H1 (cell line): Measurements from ENCODE around the gene ATP8B3. TPM values are rescaled to one million over a fixed set of nuclear protein-coding genes. Genes with fewer than 3 reads are reported as not detected.

Experiments used
- CTCF ChIP-seq, 3 experiments: IDR thresholded peaks; 1 replicate in 2 of 3; 2 replicates in 1 of 3; pipeline versions ENCODE4 v1.5.1 to v1.6.1; 2011; ENCODE audit warnings: low read length in 3 of 3, mild to moderate bottlenecking in 3 of 3, inconsistent platforms in 2 of 3, low read depth in 1 of 3, moderate library complexity in 1 of 3; ENCODE audit not compliant: insufficient read depth in 1 of 3; ENCODE audit errors: control extremely low read depth in 1 of 3
- JUND ChIP-seq: IDR thresholded peaks from 2 replicates; pipeline ENCODE4 v1.6.1; 2011; ENCODE audit warnings: mild to moderate bottlenecking, improper control_type of control experiment, low read length
- PHF8 ChIP-seq: fragments of 200-600 bp; sonication (generic); conservative IDR thresholded peaks from 2 replicates; pipeline ENCODE4 v1.7.1; 2012; ENCODE audit warnings: low read depth, mild to moderate bottlenecking, inconsistent platforms, low read length, moderate library complexity
- POLR2A ChIP-seq, 2 experiments: IDR thresholded peaks; 1 replicate in 1 of 2; 2 replicates in 1 of 2; pipeline ENCODE4 v1.6.1; 2011; ENCODE audit warnings: low read depth in 2 of 2, low read length in 2 of 2, mild to moderate bottlenecking in 2 of 2; ENCODE audit errors: control extremely low read depth in 1 of 2
- RBBP5 ChIP-seq: IDR thresholded peaks from 2 replicates; pipeline ENCODE4 v1.7.1; 2012; ENCODE audit warnings: low read depth, mild to moderate bottlenecking, inconsistent platforms, low read length, moderate library complexity, borderline replicate concordance
- RNF2 ChIP-seq: fragments of 200-900, 300-1000 bp; sonication (generic); IDR thresholded peaks from 2 replicates; pipeline ENCODE4 v1.7.1; 2016; ENCODE audit warnings: borderline replicate concordance, low read depth, mild to moderate bottlenecking, antibody characterized with exemption, low read length; ENCODE audit not compliant: poor library complexity, severe bottlenecking; ENCODE audit errors: missing control alignments
- USF2 ChIP-seq: IDR thresholded peaks from 2 replicates; pipeline ENCODE4 v1.6.1; 2011; ENCODE audit warnings: low read length, improper control_type of control experiment
- polyA plus RNA-seq, 7 experiments: library from polyadenylated mRNA; depleted of rRNA in 3 of 7; stranded (reverse) in 5 of 7; unstranded in 2 of 7; fragments of >200 nt in 5 of 7; fragments of 200-250 nt in 2 of 7; gene quantifications; 1 replicate in 5 of 7; 2 replicates in 1 of 7; 4 replicates in 1 of 7; pipeline versions ENCODE4 v1.2.1 to v1.2.3, GENCODE V29; 2011 to 2013; ENCODE audit warnings: missing spikeins in 2 of 7, mixed read lengths in 2 of 7
- total RNA-seq: library from RNA; stranded (reverse); fragmentation: NEBNext Ultra II Directional; extraction: Animal tissue kit (Norgen Biotek cat#: 25700); gene quantifications from 2 replicates; pipeline ENCODE4 v1.2.1, GENCODE V29; 2021

The ATP8B3 gene
- total and polyA plus RNA-seq, 2 of the 8 experiments (the other 6 are each of a cell fraction or from before 2014, with no cell fraction given), result 4.1 to 9.3 TPM

GRCh38 chr19:1782521-1782920 is 29.6 kb downstream of the ATP8B3 start (continued):
- TF ChIP-seq CTCF (IDR thresholded peaks at IDR 0.05; ENCODE audit: control extremely low read depth in 1 of 3, insufficient read depth in 1 of 3, low read depth in 1 of 3, low read length in 3 of 3) (no peak), PHF8 (no peak), POLR2A (IDR thresholded peaks at IDR 0.05; ENCODE audit: control extremely low read depth in 1 of 2, low read depth in 2 of 2, low read length in 2 of 2) (no peak), RBBP5 (no peak), JUND (no peak), RNF2 (no peak), USF2 (no peak)
